H1 (cell line): ENCODE results near the gene REC8. TPM values are rescaled to one million over a fixed set of nuclear protein-coding genes. Genes with fewer than 3 reads are reported as not detected.

Experiments used
- ATF3 ChIP-seq: IDR thresholded peaks from 2 replicates; pipeline ENCODE4 v1.6.1; 2011; ENCODE audit warnings: low read depth, mild to moderate bottlenecking, low read length; ENCODE audit not compliant: insufficient read depth
- BCL11A ChIP-seq, 2 experiments: IDR thresholded peaks; one replicate each; pipeline ENCODE4 v1.6.1; 2011; ENCODE audit warnings: low read depth in 2 of 2, low read length in 2 of 2, mild to moderate bottlenecking in 2 of 2
- EP300 ChIP-seq, 2 experiments: IDR thresholded peaks; 1 replicate in 1 of 2; 2 replicates in 1 of 2; pipeline ENCODE4 v1.6.1; 2011 to 2012; ENCODE audit warnings: low read depth in 2 of 2, low read length in 2 of 2, mild to moderate bottlenecking in 2 of 2, borderline replicate concordance in 1 of 2, inconsistent platforms in 1 of 2, moderate library complexity in 1 of 2
- KDM4A ChIP-seq: IDR thresholded peaks from one replicate; pipeline ENCODE4 v1.7.1; 2012; ENCODE audit warnings: low read depth, mild to moderate bottlenecking, moderate library complexity, low read length, inconsistent platforms; ENCODE audit not compliant: severe bottlenecking
- NRF1 ChIP-seq: IDR thresholded peaks from 2 replicates; pipeline ENCODE4 v1.6.1; 2011; ENCODE audit warnings: mild to moderate bottlenecking, low read depth, low read length, improper control_type of control experiment
- RFX5 ChIP-seq: IDR thresholded peaks from 2 replicates; pipeline ENCODE4 v1.6.1; 2011; ENCODE audit warnings: low read depth, low read length, improper control_type of control experiment, borderline replicate concordance
- RXRA ChIP-seq: IDR thresholded peaks from 2 replicates; pipeline ENCODE4 v1.6.1; 2011; ENCODE audit warnings: low read depth, mild to moderate bottlenecking, low read length, moderate library complexity; ENCODE audit not compliant: insufficient read depth
- TAF1 ChIP-seq: IDR thresholded peaks from 2 replicates; pipeline ENCODE4 v1.6.1; 2011; ENCODE audit warnings: mild to moderate bottlenecking, low read depth, low read length
- polyA plus RNA-seq, 7 experiments: library from polyadenylated mRNA; depleted of rRNA in 3 of 7; stranded (reverse) in 5 of 7; unstranded in 2 of 7; fragments of >200 nt in 5 of 7; fragments of 200-250 nt in 2 of 7; gene quantifications; 1 replicate in 5 of 7; 2 replicates in 1 of 7; 4 replicates in 1 of 7; pipeline versions ENCODE4 v1.2.1 to v1.2.3, GENCODE V29; 2011 to 2013; ENCODE audit warnings: missing spikeins in 2 of 7, mixed read lengths in 2 of 7
- total RNA-seq: library from RNA; stranded (reverse); fragmentation: NEBNext Ultra II Directional; extraction: Animal tissue kit (Norgen Biotek cat#: 25700); gene quantifications from 2 replicates; pipeline ENCODE4 v1.2.1, GENCODE V29; 2021
- TF ChIP-seq, protein P1 (sequence below): fragments of 300-600 bp; sonication (generic); IDR thresholded peaks from 2 replicates; pipeline ENCODE4 v1.7.1; 2012; ENCODE audit warnings: low read length, moderate library complexity, mild to moderate bottlenecking, inconsistent platforms; ENCODE audit not compliant: insufficient replicate concordance

The REC8 gene
- total and polyA plus RNA-seq, 2 of the 8 experiments (the other 6 are each of a cell fraction or from before 2014, with no cell fraction given): 9.8 to 28.5 TPM

GRCh38 chr14:24138396-24139271 is 33.2 kb upstream of the REC8 start (continued):
- TF ChIP-seq, protein P1, sequence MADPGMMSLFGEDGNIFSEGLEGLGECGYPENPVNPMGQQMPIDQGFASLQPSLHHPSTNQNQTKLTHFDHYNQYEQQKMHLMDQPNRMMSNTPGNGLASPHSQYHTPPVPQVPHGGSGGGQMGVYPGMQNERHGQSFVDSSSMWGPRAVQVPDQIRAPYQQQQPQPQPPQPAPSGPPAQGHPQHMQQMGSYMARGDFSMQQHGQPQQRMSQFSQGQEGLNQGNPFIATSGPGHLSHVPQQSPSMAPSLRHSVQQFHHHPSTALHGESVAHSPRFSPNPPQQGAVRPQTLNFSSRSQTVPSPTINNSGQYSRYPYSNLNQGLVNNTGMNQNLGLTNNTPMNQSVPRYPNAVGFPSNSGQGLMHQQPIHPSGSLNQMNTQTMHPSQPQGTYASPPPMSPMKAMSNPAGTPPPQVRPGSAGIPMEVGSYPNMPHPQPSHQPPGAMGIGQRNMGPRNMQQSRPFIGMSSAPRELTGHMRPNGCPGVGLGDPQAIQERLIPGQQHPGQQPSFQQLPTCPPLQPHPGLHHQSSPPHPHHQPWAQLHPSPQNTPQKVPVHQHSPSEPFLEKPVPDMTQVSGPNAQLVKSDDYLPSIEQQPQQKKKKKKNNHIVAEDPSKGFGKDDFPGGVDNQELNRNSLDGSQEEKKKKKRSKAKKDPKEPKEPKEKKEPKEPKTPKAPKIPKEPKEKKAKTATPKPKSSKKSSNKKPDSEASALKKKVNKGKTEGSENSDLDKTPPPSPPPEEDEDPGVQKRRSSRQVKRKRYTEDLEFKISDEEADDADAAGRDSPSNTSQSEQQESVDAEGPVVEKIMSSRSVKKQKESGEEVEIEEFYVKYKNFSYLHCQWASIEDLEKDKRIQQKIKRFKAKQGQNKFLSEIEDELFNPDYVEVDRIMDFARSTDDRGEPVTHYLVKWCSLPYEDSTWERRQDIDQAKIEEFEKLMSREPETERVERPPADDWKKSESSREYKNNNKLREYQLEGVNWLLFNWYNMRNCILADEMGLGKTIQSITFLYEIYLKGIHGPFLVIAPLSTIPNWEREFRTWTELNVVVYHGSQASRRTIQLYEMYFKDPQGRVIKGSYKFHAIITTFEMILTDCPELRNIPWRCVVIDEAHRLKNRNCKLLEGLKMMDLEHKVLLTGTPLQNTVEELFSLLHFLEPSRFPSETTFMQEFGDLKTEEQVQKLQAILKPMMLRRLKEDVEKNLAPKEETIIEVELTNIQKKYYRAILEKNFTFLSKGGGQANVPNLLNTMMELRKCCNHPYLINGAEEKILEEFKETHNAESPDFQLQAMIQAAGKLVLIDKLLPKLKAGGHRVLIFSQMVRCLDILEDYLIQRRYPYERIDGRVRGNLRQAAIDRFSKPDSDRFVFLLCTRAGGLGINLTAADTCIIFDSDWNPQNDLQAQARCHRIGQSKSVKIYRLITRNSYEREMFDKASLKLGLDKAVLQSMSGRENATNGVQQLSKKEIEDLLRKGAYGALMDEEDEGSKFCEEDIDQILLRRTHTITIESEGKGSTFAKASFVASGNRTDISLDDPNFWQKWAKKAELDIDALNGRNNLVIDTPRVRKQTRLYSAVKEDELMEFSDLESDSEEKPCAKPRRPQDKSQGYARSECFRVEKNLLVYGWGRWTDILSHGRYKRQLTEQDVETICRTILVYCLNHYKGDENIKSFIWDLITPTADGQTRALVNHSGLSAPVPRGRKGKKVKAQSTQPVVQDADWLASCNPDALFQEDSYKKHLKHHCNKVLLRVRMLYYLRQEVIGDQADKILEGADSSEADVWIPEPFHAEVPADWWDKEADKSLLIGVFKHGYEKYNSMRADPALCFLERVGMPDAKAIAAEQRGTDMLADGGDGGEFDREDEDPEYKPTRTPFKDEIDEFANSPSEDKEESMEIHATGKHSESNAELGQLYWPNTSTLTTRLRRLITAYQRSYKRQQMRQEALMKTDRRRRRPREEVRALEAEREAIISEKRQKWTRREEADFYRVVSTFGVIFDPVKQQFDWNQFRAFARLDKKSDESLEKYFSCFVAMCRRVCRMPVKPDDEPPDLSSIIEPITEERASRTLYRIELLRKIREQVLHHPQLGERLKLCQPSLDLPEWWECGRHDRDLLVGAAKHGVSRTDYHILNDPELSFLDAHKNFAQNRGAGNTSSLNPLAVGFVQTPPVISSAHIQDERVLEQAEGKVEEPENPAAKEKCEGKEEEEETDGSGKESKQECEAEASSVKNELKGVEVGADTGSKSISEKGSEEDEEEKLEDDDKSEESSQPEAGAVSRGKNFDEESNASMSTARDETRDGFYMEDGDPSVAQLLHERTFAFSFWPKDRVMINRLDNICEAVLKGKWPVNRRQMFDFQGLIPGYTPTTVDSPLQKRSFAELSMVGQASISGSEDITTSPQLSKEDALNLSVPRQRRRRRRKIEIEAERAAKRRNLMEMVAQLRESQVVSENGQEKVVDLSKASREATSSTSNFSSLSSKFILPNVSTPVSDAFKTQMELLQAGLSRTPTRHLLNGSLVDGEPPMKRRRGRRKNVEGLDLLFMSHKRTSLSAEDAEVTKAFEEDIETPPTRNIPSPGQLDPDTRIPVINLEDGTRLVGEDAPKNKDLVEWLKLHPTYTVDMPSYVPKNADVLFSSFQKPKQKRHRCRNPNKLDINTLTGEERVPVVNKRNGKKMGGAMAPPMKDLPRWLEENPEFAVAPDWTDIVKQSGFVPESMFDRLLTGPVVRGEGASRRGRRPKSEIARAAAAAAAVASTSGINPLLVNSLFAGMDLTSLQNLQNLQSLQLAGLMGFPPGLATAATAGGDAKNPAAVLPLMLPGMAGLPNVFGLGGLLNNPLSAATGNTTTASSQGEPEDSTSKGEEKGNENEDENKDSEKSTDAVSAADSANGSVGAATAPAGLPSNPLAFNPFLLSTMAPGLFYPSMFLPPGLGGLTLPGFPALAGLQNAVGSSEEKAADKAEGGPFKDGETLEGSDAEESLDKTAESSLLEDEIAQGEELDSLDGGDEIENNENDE: no peak
- TF ChIP-seq RFX5 (no peak), KDM4A (no peak), TAF1 (no peak), ATF3 (no peak), BCL11A (IDR thresholded peaks at IDR 0.05; ENCODE audit: low read depth in 2 of 2, low read length in 2 of 2) (no peak), NRF1 (no peak), EP300 (IDR thresholded peaks at IDR 0.05; ENCODE audit: borderline replicate concordance in 1 of 2, low read depth in 2 of 2, low read length in 2 of 2) (no peak), RXRA (no peak)
